Suprapubic skin (tissue), 4 donors: ENCODE results near the gene ACE. TPM values are rescaled to one million over a fixed set of nuclear protein-coding genes. Genes with fewer than 3 reads are reported as not detected.

Source experiments
- DNase-seq, 2 donors: peaks; one replicate each; pipeline ENCODE4 v3.0.0-alpha.2; 2019; ENCODE audit warnings: low spot score in 2 of 2
- H3K27ac ChIP-seq: fragments of 200-600 bp; sonication (generic); one replicate; pipeline ENCODE4 v1.5.1; 2019
- H3K27me3 ChIP-seq: fragments of 200-600 bp; sonication (generic); one replicate; pipeline ENCODE4 v1.5.1; 2019
- H3K36me3 ChIP-seq: fragments of 200-600 bp; sonication (generic); one replicate; pipeline ENCODE4 v1.5.1; 2019
- H3K4me1 ChIP-seq: fragments of 200-600 bp; sonication (generic); one replicate; pipeline ENCODE4 v1.5.1; 2019
- H3K4me3 ChIP-seq: fragments of 200-600 bp; sonication (generic); one replicate; pipeline ENCODE4 v1.5.1; 2019; ENCODE audit warnings: mild to moderate bottlenecking
- H3K9me3 ChIP-seq: fragments of 200-600 bp; sonication (generic); one replicate; pipeline ENCODE4 v1.5.1; 2019
- EP300 ChIP-seq: sonication (generic); formaldehyde crosslinking; IDR thresholded peaks from one replicate; pipeline ENCODE4 v1.6.1; 2017; ENCODE audit warnings: antibody characterized with exemption
- POLR2A ChIP-seq, 2 donors: fragments of 450-650 bp; IDR thresholded peaks; one replicate each; pipeline ENCODE4 v1.6.1; 2017; ENCODE audit warnings: antibody characterized with exemption in 2 of 2, mild to moderate bottlenecking in 2 of 2, moderate library complexity in 2 of 2
- POLR2AphosphoS5 ChIP-seq, 3 donors: sonication (generic); formaldehyde crosslinking; IDR thresholded peaks; one replicate each; pipeline ENCODE4 v1.6.1; 2017; ENCODE audit warnings: antibody characterized with exemption in 3 of 3
- WGBS: methylation state at CpG from one replicate; pipeline ENCODE4 v1.1.5; 2018; 5-methylcytosine and 5-hydroxymethylcytosine counted together
- total RNA-seq, 4 donors: library from RNA; depleted of rRNA; stranded (reverse); fragments of >200 nt; gene quantifications; one replicate each; pipeline ENCODE4 v1.1.0, GENCODE V29; 2016
- TF ChIP-seq, protein P1 (sequence below), 2 donors: fragments of 200-600 bp in 1 of 2; fragments of 450-650 bp in 1 of 2; sonication (generic) in 1 of 2; IDR thresholded peaks; one replicate each; pipeline ENCODE4 v1.5.1; 2016 to 2019; ENCODE audit warnings: antibody characterized with exemption in 2 of 2, mild to moderate bottlenecking in 1 of 2, moderate library complexity in 1 of 2

The ACE gene
- total RNA-seq, 4 donors from 2014 or later, result 0.79 to 6.3 (median 4.0) TPM

DNA sequence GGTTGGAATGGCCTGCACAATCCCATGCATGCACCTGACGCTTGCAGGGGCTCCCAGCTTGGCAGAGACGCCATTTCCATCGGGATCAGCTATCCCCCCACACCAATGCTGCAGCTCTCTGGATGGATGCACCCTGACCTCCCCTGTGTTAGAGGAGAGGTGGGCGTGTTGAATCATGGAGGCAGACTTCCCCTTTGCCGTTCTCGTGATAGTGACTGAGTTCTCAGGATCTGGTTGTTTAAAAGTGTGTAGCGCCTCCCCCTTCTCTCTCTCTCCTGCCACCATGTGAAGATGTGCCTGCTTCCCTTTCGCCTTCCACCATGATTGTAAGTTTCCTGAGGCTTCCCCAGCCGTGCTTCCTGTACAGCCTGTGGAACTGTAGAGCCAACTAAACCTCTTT, 28.5 kb downstream of the ACE start:
- H3K36me3 ChIP-seq, result no peaks in the 10 kb centered on the region
- DNase-seq, result no peak
- TF ChIP-seq, protein P1, sequence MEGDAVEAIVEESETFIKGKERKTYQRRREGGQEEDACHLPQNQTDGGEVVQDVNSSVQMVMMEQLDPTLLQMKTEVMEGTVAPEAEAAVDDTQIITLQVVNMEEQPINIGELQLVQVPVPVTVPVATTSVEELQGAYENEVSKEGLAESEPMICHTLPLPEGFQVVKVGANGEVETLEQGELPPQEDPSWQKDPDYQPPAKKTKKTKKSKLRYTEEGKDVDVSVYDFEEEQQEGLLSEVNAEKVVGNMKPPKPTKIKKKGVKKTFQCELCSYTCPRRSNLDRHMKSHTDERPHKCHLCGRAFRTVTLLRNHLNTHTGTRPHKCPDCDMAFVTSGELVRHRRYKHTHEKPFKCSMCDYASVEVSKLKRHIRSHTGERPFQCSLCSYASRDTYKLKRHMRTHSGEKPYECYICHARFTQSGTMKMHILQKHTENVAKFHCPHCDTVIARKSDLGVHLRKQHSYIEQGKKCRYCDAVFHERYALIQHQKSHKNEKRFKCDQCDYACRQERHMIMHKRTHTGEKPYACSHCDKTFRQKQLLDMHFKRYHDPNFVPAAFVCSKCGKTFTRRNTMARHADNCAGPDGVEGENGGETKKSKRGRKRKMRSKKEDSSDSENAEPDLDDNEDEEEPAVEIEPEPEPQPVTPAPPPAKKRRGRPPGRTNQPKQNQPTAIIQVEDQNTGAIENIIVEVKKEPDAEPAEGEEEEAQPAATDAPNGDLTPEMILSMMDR (IDR thresholded peaks at IDR 0.05), result no peak
- TF ChIP-seq POLR2A (IDR thresholded peaks at IDR 0.05) (no peak), EP300 (no peak), POLR2AphosphoS5 (IDR thresholded peaks at IDR 0.05) (no peak)

GRCh38 chr17:63506627-63507026, 29.8 kb downstream of the ACE start:
- Histone ChIP-seq H3K9me3 (no peaks in the 10 kb centered on the region), H3K27ac (no peak overlapping the region), H3K4me3 (no peak overlapping the region), H3K36me3 (no peaks in the 10 kb centered on the region), H3K27me3 (peaks cover 24% of the 10 kb centered on the region), H3K4me1 (no peaks in the 10 kb centered on the region)
- TF ChIP-seq, protein P1 (IDR thresholded peaks at IDR 0.05), result no peak
- TF ChIP-seq POLR2A (IDR thresholded peaks at IDR 0.05) (no peak), POLR2AphosphoS5 (IDR thresholded peaks at IDR 0.05) (no peak), EP300 (no peak)
- WGBS, result 92% methylated on average over 2 of the region's 3 CpGs
- no peak for DNase-seq

More for the DNA sequence above, 28.5 kb downstream of the ACE start:
- Histone ChIP-seq H3K9me3 (no peaks in the 10 kb centered on the region), H3K27ac (no peak overlapping the region), H3K27me3 (peaks cover 32% of the 10 kb centered on the region), H3K4me3 (no peak overlapping the region), H3K4me1 (no peaks in the 10 kb centered on the region)
- WGBS, result 82% methylated on average over 9 of the region's 9 CpGs

- H3K4me1 ChIP-seq, result no peaks in the 10 kb centered on the region
- 90% methylated on average over 7 of the region's 8 CpGs for WGBS
- H3K4me3 ChIP-seq, result no peak overlapping the region
- H3K27me3 ChIP-seq, result peaks cover 14% of the 10 kb centered on the region
- no peak overlapping the region for H3K27ac ChIP-seq
- TF ChIP-seq EP300, result no peak
- no peak for TF ChIP-seq POLR2AphosphoS5 (IDR thresholded peaks at IDR 0.05)
- TF ChIP-seq, protein P1 (IDR thresholded peaks at IDR 0.05), result no peak
- no peak for TF ChIP-seq POLR2A (IDR thresholded peaks at IDR 0.05)
- no peak for DNase-seq
- H3K36me3 ChIP-seq, result no peaks in the 10 kb centered on the region
- H3K9me3 ChIP-seq, result no peaks in the 10 kb centered on the region
Measured at GRCh38 chr17:63511331-63511730, 34.5 kb downstream of the ACE start.

DNA sequence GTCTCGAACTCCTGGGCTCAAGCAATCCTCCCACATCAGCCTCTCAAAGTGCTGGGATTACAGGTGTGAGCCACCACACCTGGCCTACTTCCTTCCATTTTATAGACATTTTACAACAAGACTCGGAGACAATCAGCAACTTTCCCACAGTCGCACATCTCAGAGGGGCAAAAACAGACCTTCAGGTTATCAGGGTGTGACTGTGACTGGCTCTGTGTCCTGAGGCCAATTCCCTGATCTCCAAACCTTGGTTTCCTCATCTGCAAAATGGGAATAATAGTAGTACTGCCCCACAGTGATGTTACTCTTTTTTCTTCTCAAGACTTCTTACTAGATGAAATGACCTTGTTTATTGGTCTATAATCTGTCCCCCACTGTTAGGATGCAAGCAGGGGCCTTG, 35.5 kb downstream of the ACE start:
- no peak for DNase-seq
- H3K4me3 ChIP-seq, result no peak overlapping the region
- WGBS, result 89% methylated on average over 3 of the region's 3 CpGs
- no peaks in the 10 kb centered on the region for H3K9me3 ChIP-seq
- no peak overlapping the region for H3K27ac ChIP-seq
- no peaks in the 10 kb centered on the region for H3K4me1 ChIP-seq
- H3K36me3 ChIP-seq, result no peaks in the 10 kb centered on the region
- H3K27me3 ChIP-seq, result peaks cover 10% of the 10 kb centered on the region
- no peak for TF ChIP-seq POLR2AphosphoS5 (IDR thresholded peaks at IDR 0.05)
- TF ChIP-seq EP300, result no peak
- TF ChIP-seq, protein P1 (IDR thresholded peaks at IDR 0.05), result no peak
- no peak for TF ChIP-seq POLR2A (IDR thresholded peaks at IDR 0.05)

GRCh38 chr17:63512896-63513644, 36.2 kb downstream of the ACE start:
- H3K4me1 ChIP-seq, result no peaks in the 10 kb centered on the region
- no peak for DNase-seq
- H3K27ac ChIP-seq, result no peak overlapping the region
- no peaks in the 10 kb centered on the region for H3K36me3 ChIP-seq
- no peak overlapping the region for H3K4me3 ChIP-seq
- TF ChIP-seq, protein P1 (IDR thresholded peaks at IDR 0.05), result no peak
- no peaks in the 10 kb centered on the region for H3K9me3 ChIP-seq
- peaks cover 3% of the 10 kb centered on the region for H3K27me3 ChIP-seq
- 72% methylated on average over 7 of the region's 7 CpGs for WGBS
